GM12892 (cell line): ENCODE results near the gene ASIC2. TPM values are rescaled to one million over a fixed set of nuclear protein-coding genes. Genes with fewer than 3 reads are reported as not detected.

Experiments used
- DNase-seq: peaks from one replicate; pipeline ENCODE4 v3.0.0; 2011; ENCODE audit not compliant: insufficient read length
- FAIRE-seq: peaks from 2 replicates; lab custom pipeline; 2011; peaks lifted over from hg19 to GRCh38; lab: Jason Lieb, UNC
- POLR2A ChIP-seq: IDR thresholded peaks from 2 replicates; pipeline ENCODE4 v1.6.1; 2011; ENCODE audit warnings: low read depth, low read length, control low read depth
- POLR2AphosphoS5 ChIP-seq: IDR thresholded peaks from 2 replicates; pipeline ENCODE4 v1.6.1; 2011; ENCODE audit warnings: low read depth, low read length, control low read depth
- TAF1 ChIP-seq: IDR thresholded peaks from 2 replicates; pipeline ENCODE4 v1.6.1; 2011; ENCODE audit warnings: low read depth, mild to moderate bottlenecking, control low read depth, low read length, borderline replicate concordance
- polyA plus RNA-seq: library from polyadenylated mRNA; unstranded; fragments of >200 nt; gene quantifications from one replicate; pipeline ENCODE4 v1.2.1, GENCODE V29; 2012; ENCODE audit warnings: missing spikeins, inconsistent platforms; ENCODE audit not compliant: missing spikeins

The ASIC2 gene
- not detected for polyA plus RNA-seq

DNA sequence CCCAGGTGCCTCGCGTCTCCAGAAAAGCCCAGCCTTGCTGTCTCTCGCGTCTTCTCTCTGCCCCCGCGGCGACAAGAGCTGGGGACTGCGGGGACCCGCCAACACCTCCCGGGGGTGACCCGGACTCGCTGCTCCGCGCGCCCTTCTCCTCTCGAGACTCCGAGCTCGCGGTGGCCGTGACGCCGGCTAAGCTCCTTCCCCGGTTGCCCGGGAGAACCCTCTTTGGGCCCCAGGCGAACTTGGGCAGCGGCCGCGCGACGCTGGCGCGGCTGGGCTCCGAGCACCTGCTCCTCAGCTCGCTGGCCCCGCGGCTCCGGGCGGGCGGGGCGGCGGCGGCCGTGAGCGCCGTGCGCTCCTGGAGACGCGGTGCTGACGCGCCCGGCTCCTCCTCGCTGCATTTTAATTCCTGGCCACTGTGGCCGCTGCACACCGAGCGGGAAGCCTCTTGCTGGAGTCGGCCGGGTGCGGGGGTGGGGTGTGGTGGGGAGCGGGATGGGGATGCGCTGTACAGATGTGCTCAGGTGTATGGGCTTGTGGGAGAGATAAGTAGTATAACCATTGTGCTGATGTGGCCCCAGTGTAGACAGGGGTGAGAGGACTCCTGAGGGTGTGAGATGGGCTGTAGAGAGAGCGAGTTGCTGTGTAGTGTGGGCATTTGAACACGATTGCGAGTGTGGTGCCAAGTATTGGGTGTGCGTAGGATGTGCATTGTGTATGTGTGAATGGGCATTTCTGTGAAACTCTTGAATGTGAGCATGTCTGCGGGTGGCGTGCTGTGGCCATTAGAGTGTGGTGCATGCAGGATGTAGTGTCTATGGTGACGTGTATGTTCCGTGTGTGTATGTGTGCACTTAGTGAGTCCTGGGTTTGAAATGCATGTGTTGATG lies at the start of gene ASIC2:
Gene ASIC2 (minus strand): TSS at position 315 of the 887 bp plus-strand sequence.
- FAIRE-seq (no peak), DNase-seq (no peak)
- TF ChIP-seq TAF1: no peak
- no peak for TF ChIP-seq POLR2A
- no peak for TF ChIP-seq POLR2AphosphoS5

DNA sequence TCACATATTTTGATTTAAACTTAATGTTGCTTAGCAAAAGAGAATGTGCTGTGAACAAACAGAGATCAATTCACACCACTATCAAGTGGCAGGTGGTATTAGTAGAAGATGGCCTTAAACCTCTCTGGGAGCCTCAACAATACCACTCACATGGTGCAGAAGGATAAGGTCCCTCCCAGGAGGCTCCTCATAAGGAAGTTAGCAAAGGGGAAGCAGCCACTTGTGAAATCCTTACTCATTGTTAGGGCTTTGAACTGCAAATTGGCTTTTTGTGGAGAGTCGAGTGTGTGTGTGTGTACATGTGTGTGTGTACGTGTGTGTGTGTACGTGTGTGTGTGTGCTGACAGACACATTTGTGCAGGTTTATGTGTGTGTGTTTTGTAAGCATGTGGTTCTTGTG lies 48.9 kb upstream of the ASIC2 start:
- DNase-seq (no peak), FAIRE-seq (no peak)
- TF ChIP-seq TAF1 (no peak), POLR2A (no peak), POLR2AphosphoS5 (no peak)

DNA sequence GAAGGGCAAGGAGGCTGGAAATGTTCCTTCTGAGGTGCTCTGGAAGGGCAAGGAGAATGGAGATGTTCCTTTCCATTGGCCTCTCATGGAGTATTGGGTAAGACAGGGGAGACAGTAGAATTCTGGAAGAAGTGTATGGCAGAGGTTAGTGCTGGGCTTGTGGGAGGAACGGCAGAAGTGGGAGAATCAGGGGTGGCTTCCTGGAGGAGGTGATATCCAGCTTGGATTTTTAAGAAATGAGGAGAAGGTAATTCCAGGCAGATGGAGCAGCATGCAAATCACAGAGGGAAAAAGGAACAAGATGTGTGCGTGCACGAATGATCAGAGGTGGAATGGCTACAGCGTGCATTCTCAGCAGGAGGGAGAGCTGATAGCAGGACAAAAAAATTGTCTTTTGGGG lies 45.1 kb upstream of the ASIC2 start:
- no peak for TF ChIP-seq POLR2A
- TF ChIP-seq POLR2AphosphoS5: no peak
- TF ChIP-seq TAF1: no peak
- FAIRE-seq (no peak), DNase-seq (no peak)

DNA sequence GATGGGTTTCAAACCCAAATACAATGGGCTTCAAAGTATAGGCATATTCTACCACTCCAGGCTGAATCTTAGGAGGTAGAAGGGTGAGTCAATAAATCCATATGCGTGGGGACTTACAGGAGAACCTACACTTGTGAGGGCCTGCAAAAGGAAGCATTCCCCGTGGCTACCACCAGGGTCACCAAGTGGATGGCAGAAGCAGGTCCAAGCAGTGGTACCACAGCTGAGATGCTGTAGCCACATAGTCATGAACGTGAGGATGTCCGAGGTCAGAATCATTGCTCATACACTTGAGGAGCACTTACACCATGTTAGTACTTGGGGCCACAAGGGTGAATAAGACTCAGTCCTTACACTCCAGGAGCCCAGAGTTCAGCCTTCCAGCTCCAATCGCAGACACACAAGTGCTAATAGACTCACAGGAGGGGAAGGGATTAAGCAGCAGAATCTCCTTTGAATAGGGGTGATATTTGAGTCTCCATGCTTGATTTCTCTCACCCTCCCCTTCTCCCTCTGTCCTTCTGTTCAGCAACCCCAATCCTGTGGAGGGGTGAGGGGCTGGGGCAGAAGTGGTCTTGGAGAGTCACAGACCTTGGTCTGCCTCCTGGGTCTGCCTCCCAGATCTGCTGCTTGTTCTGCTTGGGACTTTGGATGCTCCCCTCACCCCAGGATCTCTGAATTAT lies 42.5 kb upstream of the ASIC2 start:
- DNase-seq (no peak), FAIRE-seq (no peak)
- no peak for TF ChIP-seq POLR2AphosphoS5
- TF ChIP-seq POLR2A: no peak

DNA sequence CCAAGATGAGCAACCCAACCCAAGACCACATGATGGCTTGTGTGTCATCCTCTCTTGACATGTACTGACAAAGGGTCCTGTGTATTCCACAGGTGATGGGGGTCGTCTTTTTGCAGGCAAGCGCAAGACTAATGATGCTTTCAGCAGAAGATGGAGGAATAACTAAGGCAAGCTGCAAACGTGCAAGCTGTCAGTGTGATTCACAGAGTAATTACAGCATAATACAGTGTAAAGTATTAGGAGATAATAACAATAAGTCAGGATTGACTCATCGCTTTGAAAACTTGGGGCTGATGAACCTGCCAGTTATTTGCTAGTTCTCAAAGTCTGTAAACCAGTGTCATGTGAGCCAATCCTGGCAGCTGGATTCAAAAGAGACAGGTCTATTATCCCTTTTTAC lies 41.6 kb upstream of the ASIC2 start:
- DNase-seq (no peak), FAIRE-seq (no peak)
- TF ChIP-seq POLR2AphosphoS5 (no peak), TAF1 (no peak), POLR2A (no peak)

DNA sequence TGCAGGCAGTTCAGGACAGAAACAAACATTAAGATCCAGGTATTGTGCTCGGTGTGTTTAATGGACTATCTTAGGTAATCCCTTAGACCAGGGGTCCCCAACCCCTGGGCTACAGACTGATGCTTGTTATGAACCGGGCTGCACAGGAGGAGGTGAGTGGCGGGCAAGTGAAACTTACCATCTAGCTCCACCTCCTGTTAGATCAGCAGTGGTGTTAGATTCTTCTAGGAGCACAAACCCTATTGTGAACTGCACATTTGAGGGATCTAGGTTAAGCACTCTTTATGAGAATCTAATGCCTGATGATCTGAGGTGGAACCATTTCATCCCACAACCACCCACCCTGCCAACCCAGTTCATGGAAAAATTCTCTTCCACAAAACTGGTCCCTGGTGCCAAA lies 37.8 kb upstream of the ASIC2 start:
- DNase-seq (no peak), FAIRE-seq (no peak)
- TF ChIP-seq TAF1 (no peak), POLR2A (no peak), POLR2AphosphoS5 (no peak)

DNA sequence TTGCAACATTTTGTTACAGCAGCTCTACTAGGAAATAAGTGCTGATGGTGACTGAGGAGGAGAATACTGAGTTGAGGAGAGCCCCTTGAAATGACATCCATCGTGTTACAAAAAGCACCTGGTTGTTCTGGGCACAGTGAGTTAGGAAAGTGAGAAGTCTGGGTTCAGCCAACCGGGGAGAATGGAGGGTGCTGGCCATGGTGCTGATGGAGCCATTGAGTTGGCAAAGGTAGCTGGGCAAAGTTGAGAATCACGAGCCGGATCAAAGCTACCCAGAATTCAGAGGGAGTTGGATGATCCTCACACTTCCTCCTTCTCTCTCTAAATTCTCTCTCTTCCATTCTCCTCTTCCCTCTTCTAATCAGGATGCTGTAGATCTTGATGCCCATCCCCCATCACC lies 35.0 kb upstream of the ASIC2 start:
- TF ChIP-seq POLR2AphosphoS5 (no peak), POLR2A (no peak), TAF1 (no peak)
- FAIRE-seq (no peak), DNase-seq (no peak)

DNA sequence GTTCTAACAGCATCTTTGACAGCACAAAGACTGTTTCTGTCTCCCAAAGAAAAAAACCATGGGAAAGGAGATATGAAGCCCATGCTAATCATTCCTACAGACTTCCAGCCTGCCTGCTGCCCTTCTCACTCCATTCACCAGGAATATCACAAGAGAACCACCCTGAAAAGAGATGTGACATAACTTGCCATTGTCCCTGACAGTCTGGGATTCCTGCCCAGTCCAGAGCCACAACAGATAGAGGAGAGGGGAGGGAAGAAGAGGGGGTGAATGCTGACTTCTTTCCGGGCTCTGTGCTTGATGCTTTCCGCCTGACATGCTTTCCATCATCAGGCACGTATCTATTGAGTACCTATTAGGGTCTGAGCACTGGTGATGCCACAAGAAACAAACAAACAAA lies 31.6 kb upstream of the ASIC2 start:
- no peak for FAIRE-seq
- TF ChIP-seq POLR2AphosphoS5 (no peak), TAF1 (no peak), POLR2A (no peak)
- DNase-seq: no peak

DNA sequence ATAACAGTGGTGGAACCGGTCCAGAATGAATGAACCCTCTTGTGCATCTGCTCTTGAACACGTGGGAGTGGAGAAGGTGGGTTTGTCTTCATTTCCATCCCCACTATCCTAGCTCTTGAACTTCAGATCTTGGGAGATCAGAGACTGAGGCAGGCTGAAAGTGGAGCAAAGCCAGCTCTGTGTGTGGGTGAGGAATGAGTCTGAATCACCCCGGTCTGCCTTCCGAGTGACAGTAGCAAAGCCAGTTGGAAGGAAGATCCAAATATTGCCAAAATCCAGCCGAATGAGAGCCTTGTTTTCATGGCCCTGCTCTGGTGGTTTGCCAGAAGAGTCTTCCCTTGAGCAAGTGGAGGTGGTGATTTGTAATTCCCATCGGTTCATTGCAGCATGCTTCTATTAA lies 29.0 kb upstream of the ASIC2 start:
- no peak for TF ChIP-seq POLR2AphosphoS5
- TF ChIP-seq POLR2A: no peak
- TF ChIP-seq TAF1: no peak
- no peak for DNase-seq
- FAIRE-seq: no peak

DNA sequence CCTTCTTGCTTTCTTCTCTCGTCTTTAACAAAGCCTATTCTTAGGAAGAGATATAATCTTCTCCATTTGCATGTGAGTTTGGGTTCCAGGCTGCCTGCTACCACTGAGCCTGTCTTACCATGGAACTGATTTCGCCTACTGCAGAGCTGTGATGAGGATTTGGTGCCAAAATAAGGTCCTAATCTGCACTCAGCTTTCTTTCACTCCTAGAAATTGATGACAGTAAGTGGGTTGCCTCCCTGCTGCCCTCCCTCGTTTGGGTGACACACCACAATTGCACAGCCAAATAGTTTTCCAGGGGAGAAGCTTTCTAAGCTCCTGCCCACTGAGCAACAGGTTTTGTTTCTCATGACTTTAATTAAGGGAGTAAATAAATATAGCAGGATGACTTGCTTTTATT lies 25.1 kb upstream of the ASIC2 start:
- DNase-seq: no peak
- no peak for FAIRE-seq

DNA sequence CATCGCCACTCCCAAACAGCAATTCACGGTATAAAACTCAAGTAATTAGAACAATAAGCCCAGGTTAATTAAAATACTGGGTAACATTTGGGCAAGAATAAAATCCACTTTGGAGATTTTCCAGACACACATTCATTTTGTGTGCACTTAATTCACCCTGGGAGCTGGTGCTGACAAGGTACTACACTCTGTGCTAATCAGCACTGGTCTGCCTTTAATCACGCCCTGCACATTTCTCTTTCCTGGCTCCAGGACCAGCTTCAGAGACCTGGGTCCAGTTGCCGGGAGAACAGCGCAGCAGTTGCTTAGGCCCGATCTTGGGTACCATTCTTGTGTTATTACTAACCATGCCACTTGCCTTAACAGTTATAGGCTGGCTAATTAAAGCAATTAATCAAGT lies 23.7 kb upstream of the ASIC2 start:
- FAIRE-seq: no peak
- TF ChIP-seq POLR2A (no peak), TAF1 (no peak), POLR2AphosphoS5 (no peak)
- DNase-seq: no peak

More for the DNA sequence above, 25.1 kb upstream of the ASIC2 start:
- TF ChIP-seq TAF1: no peak
- no peak for TF ChIP-seq POLR2A
- TF ChIP-seq POLR2AphosphoS5: no peak

DNA sequence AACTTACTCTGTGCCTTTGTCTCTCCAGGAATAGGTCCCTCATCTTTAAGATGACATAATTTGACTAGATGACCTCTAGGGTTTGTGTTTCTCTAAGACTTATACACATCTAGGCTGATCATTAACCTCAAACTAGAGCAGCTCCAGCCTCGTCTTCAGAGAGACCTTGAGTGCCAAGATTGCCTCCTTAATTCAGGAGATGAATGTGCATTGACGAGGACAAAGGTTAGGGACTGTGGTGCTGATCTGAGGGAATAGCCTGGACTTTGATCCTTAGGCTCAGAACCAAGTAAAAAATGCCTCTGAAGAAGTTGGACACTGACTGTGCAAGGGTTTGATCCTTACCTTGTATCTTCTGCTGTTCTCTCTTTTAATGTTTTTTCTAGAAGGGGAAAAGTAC lies 17.2 kb upstream of the ASIC2 start:
- FAIRE-seq (no peak), DNase-seq (no peak)
- TF ChIP-seq TAF1: no peak
- TF ChIP-seq POLR2AphosphoS5: no peak
- no peak for TF ChIP-seq POLR2A
